GM12878 (cell line): Measurements from ENCODE around the gene CORO2B. TPM values are rescaled to one million over a fixed set of nuclear protein-coding genes. Genes with fewer than 3 reads are reported as not detected.

Source experiments
- ATAC-seq: fragments of 200-7000 bp; cut with Tn5 transposase; 3 replicates; pipeline ENCODE4 v1.9.1; 2020; ENCODE audit warnings: mild to moderate bottlenecking, moderate library complexity
- BruUV-seq: library from RNA; stranded (reverse); fragments of 400-500 nt; replicated peaks from 2 replicates; lab custom pipeline; 2021; lab: Mats Ljungman, UMichigan
- CTCF ChIA-PET: fragments of 300-600 bp; sonication (Branson Sonifier 250); formaldehyde crosslinking; extraction: SDS; loops from one replicate; lab custom pipeline; 2021; ENCODE audit warnings: inconsistent platforms; lab: Yijun Ruan, JAX
- POLR2A ChIA-PET: fragments of 350-600 bp; formaldehyde crosslinking; extraction: SDS; loops from one replicate; lab custom pipeline; 2021; ENCODE audit warnings: inconsistent platforms; lab: Charles Lee
- RAD21 ChIA-PET: fragments of 300-600 bp; sonication (Branson Sonifier 250); formaldehyde crosslinking; loops from one replicate; lab custom pipeline; 2023; ENCODE audit warnings: antibody characterized with exemption; ENCODE audit not compliant: unreplicated experiment; lab: Charles Lee
- SMC1A ChIA-PET: fragments of 300-600 bp; sonication (Branson Sonifier 250); formaldehyde crosslinking; loops from one replicate; lab custom pipeline; 2023; ENCODE audit not compliant: unreplicated experiment, uncharacterized antibody; lab: Charles Lee
- DNase-seq: peaks from one replicate; pipeline ENCODE4 v3.0.0-alpha.2; 2011; ENCODE audit warnings: low read depth, low spot score
- FAIRE-seq: peaks from 3 replicates; lab custom pipeline; 2011; peaks lifted over from hg19 to GRCh38; lab: Jason Lieb, UNC
- H2AFZ ChIP-seq: 2 replicates; pipeline ENCODE4 v1.6.0; 2011; ENCODE audit warnings: low read depth, low read length, control low read depth; ENCODE audit not compliant: control insufficient read depth
- H3K27ac ChIP-seq: 2 replicates; pipeline ENCODE4 v1.5.1; 2011; ENCODE audit warnings: control low read depth; ENCODE audit not compliant: control insufficient read depth, insufficient read depth
- H3K27me3 ChIP-seq, 2 experiments: replicated peaks in 1 of 2; 2 replicates each; pipeline versions ENCODE4 v1.6.0 to v1.6.1; 2011; ENCODE audit warnings: low read length in 1 of 2; ENCODE audit not compliant: control insufficient read depth in 2 of 2, insufficient read depth in 2 of 2
- H3K36me3 ChIP-seq, 2 experiments: 2 replicates each; pipeline ENCODE4 v1.5.1; 2011; ENCODE audit warnings: low read length in 1 of 2; ENCODE audit not compliant: control insufficient read depth in 2 of 2, insufficient read depth in 2 of 2
- H3K4me1 ChIP-seq: 2 replicates; pipeline ENCODE4 v1.6.1; 2011; ENCODE audit warnings: mild to moderate bottlenecking, low read length, moderate library complexity, mixed read lengths; ENCODE audit not compliant: control insufficient read depth, insufficient read depth
- H3K4me2 ChIP-seq: 2 replicates; pipeline ENCODE4 v1.6.0; 2011; ENCODE audit warnings: control low read depth; ENCODE audit not compliant: control insufficient read depth, insufficient read depth
- H3K4me3 ChIP-seq: fragments of 200-600 bp; sonication (generic); 2 replicates; pipeline ENCODE4 v1.5.1; 2016
- H3K79me2 ChIP-seq: 2 replicates; pipeline ENCODE4 v1.6.0; 2011; ENCODE audit warnings: low read length; ENCODE audit not compliant: control insufficient read depth, insufficient read depth
- H3K9ac ChIP-seq: 2 replicates; pipeline ENCODE4 v1.8.0; 2011; ENCODE audit warnings: low read length, control low read depth, mixed read lengths; ENCODE audit not compliant: control insufficient read depth, insufficient read depth
- H3K9me3 ChIP-seq: replicated peaks from 3 replicates; pipeline ENCODE4 v1.5.1; 2011; ENCODE audit warnings: mild to moderate bottlenecking, low read length; ENCODE audit not compliant: control insufficient read depth, insufficient read depth
- H4K20me1 ChIP-seq: 2 replicates; pipeline ENCODE4 v1.6.0; 2011; ENCODE audit not compliant: control insufficient read depth, insufficient read depth
- ATF7 ChIP-seq: fragments of 450-650 bp; IDR thresholded peaks from 2 replicates; pipeline ENCODE4 v1.6.1; 2016; ENCODE audit warnings: low read depth, mild to moderate bottlenecking
- CUX1 ChIP-seq: IDR thresholded peaks from 2 replicates; pipeline ENCODE4 v1.6.1; 2012; ENCODE audit warnings: improper control_type of control experiment, low read depth, low read length; ENCODE audit not compliant: insufficient replicate concordance
- ELK1 ChIP-seq: IDR thresholded peaks from 2 replicates; pipeline ENCODE4 v1.6.1; 2012; ENCODE audit warnings: low read depth, low read length, improper control_type of control experiment
- FOS ChIP-seq: IDR thresholded peaks from 3 replicates; pipeline ENCODE4 v1.6.1; 2011; ENCODE audit warnings: borderline replicate concordance; ENCODE audit not compliant: insufficient read length; ENCODE audit errors: extremely low read depth
- HDGF ChIP-seq: fragments of 450-650 bp; IDR thresholded peaks from 2 replicates; pipeline ENCODE4 v1.6.1; 2016; ENCODE audit warnings: antibody characterized with exemption
- KAT2A ChIP-seq: conservative IDR thresholded peaks from 2 replicates; pipeline ENCODE4 v1.6.1; 2011; ENCODE audit warnings: low read depth, low read length; ENCODE audit not compliant: control insufficient read depth
- RELA ChIP-seq: fragments of 450-650 bp; IDR thresholded peaks from 2 replicates; pipeline ENCODE4 v1.8.0; 2014; ENCODE audit warnings: borderline replicate concordance; ENCODE audit not compliant: partially characterized antibody
- TBL1XR1 ChIP-seq: IDR thresholded peaks from 2 replicates; pipeline ENCODE4 v1.6.1; 2012; ENCODE audit warnings: low read depth, low read length, improper control_type of control experiment
- YY1 ChIP-seq: IDR thresholded peaks from 2 replicates; pipeline ENCODE4 v1.6.1; 2011; ENCODE audit warnings: low read depth, mild to moderate bottlenecking, low read length
- WGBS: methylation state at CpG from one replicate; pipeline ENCODE4 v1.1.6; 2016; ENCODE audit warnings: low lambda C conversion rate; ENCODE audit not compliant: insufficient replicate concordance, insufficient coverage; ENCODE audit errors: missing lambda C conversion rate; 5-methylcytosine and 5-hydroxymethylcytosine counted together
- in situ Hi-C: fragments of 300-500 bp; cut with MboI; formaldehyde crosslinking; loops from 9 replicates; pipeline ENCODE4 v1.14.3; 2018; ENCODE audit warnings: mixed read lengths
- intact Hi-C: fragments of 100-400 bp; cut with micrococcal nuclease; formaldehyde crosslinking; loops from one replicate; pipeline ENCODE4 v1.14.2; 2022; ENCODE audit not compliant: unreplicated experiment
- polyA plus RNA-seq, 11 experiments: library from polyadenylated mRNA; depleted of rRNA in 4 of 11; unstranded in 6 of 11; stranded (reverse) in 5 of 11; fragments of >200 nt; fragmentation: Nextera tagmentation in 4 of 11; fragmentation: Illumina TruSeq in 1 of 11; extraction: Ambion mirVana in 4 of 11; extraction: Trizol in 1 of 11; gene quantifications; 1 replicate in 1 of 11; 2 replicates in 10 of 11; pipeline versions ENCODE4 v1.2.1 to v1.2.3, GENCODE V29; 2011 to 2016; ENCODE audit warnings: inconsistent platforms in 2 of 11, missing spikeins in 2 of 11, low read depth in 1 of 11
- total RNA-seq, 4 experiments: library from RNA; depleted of rRNA in 3 of 4; stranded (reverse); fragments of >200 nt in 3 of 4; fragmentation: Illumina TruSeq in 1 of 4; extraction: Trizol in 1 of 4; gene quantifications; 2 replicates each; pipeline versions ENCODE4 v1.2.1 to v1.2.3, GENCODE V29; 2013 to 2021
- TF ChIP-seq, protein P1 (sequence below): fragments of 450-650 bp; IDR thresholded peaks from 2 replicates; pipeline ENCODE4 v1.6.1; 2017; ENCODE audit warnings: mild to moderate bottlenecking, low read depth, inconsistent platforms; ENCODE audit not compliant: poor library complexity, severe bottlenecking
- TF ChIP-seq, protein P2 (sequence below): fragments of 150-350 bp; IDR thresholded peaks from 2 replicates; pipeline ENCODE4 v1.6.1; 2016; ENCODE audit warnings: low read depth, low read length

CORO2B gene
- total and polyA plus RNA-seq, 10 of the 15 experiments (the other 5 are each of a cell fraction or from before 2014, with no cell fraction given): 0.05 to 0.73 (median 0.13) TPM; not detected in 4

DNA sequence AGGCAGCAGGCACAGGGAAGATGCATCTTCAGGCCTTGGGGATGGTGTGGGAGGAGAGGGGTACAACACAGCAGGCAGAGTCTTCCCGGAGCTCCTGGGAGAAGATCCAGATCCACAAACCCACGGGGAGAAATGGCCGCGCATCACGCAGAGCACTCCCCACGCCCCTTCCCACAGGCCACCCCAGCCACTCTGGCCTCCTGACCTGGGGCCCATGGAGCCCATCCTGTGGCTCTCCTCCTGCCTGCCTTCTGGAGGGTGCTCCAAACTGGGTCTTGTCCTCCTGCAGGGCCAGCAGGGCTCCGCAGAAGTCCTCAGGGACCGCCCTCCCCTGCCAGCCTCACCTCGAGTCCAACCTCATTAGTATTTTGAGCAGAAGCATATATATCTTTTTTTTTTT is 17.9 kb downstream of the CORO2B start (continued):
- TF ChIP-seq CUX1 (no peak), RELA (no peak), ATF7 (no peak), HDGF (no peak), FOS (no peak), TBL1XR1 (no peak)

GRCh38 chr15:68597581-68597980 is 18.8 kb downstream of the CORO2B start:
- Histone ChIP-seq H3K4me3 (no peak overlapping the region), H4K20me1 (no peaks in the 10 kb centered on the region), H3K79me2 (no peaks in the 10 kb centered on the region), H3K27ac (no peak overlapping the region), H2AFZ (no peak overlapping the region), H3K9ac (no peak overlapping the region), H3K4me1 (no peaks in the 10 kb centered on the region), H3K27me3 (peaks cover 3 to 6% of the 10 kb centered on the region in 2 experiments; a peak in 3 of 4 replicates), H3K9me3 (no peaks in the 10 kb centered on the region), H3K4me2 (no peak overlapping the region), H3K36me3 (no peaks in the 10 kb centered on the region)
- ChIA-PET RAD21 (no interaction called here), CTCF (interaction anchor here (1.5 kb wide), 1 partner anchor 47 kb away, joined by 4 read pairs; no protein-coding TSS in a partner anchor), SMC1A (interaction anchor here (1.1 kb wide), 1 partner anchor 120 kb away, joined by 4 read pairs; no protein-coding TSS in a partner anchor), POLR2A (no interaction called here)
- intact Hi-C loops (no loop called here), in situ Hi-C loops (no loop called here)
- DNase-seq: no peak
- WGBS: 5% methylated on average over 5 of the region's 5 CpGs
- FAIRE-seq: no peak
- ATAC-seq: no peak
- BruUV-seq: no TSS peak
- TF ChIP-seq, protein P1, sequence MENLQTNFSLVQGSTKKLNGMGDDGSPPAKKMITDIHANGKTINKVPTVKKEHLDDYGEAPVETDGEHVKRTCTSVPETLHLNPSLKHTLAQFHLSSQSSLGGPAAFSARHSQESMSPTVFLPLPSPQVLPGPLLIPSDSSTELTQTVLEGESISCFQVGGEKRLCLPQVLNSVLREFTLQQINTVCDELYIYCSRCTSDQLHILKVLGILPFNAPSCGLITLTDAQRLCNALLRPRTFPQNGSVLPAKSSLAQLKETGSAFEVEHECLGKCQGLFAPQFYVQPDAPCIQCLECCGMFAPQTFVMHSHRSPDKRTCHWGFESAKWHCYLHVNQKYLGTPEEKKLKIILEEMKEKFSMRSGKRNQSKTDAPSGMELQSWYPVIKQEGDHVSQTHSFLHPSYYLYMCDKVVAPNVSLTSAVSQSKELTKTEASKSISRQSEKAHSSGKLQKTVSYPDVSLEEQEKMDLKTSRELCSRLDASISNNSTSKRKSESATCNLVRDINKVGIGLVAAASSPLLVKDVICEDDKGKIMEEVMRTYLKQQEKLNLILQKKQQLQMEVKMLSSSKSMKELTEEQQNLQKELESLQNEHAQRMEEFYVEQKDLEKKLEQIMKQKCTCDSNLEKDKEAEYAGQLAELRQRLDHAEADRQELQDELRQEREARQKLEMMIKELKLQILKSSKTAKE: no peak
- TF ChIP-seq KAT2A (no peak), YY1 (no peak), ELK1 (no peak)
- TF ChIP-seq, protein P2, sequence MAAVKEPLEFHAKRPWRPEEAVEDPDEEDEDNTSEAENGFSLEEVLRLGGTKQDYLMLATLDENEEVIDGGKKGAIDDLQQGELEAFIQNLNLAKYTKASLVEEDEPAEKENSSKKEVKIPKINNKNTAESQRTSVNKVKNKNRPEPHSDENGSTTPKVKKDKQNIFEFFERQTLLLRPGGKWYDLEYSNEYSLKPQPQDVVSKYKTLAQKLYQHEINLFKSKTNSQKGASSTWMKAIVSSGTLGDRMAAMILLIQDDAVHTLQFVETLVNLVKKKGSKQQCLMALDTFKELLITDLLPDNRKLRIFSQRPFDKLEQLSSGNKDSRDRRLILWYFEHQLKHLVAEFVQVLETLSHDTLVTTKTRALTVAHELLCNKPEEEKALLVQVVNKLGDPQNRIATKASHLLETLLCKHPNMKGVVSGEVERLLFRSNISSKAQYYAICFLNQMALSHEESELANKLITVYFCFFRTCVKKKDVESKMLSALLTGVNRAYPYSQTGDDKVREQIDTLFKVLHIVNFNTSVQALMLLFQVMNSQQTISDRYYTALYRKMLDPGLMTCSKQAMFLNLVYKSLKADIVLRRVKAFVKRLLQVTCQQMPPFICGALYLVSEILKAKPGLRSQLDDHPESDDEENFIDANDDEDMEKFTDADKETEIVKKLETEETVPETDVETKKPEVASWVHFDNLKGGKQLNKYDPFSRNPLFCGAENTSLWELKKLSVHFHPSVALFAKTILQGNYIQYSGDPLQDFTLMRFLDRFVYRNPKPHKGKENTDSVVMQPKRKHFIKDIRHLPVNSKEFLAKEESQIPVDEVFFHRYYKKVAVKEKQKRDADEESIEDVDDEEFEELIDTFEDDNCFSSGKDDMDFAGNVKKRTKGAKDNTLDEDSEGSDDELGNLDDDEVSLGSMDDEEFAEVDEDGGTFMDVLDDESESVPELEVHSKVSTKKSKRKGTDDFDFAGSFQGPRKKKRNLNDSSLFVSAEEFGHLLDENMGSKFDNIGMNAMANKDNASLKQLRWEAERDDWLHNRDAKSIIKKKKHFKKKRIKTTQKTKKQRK: no peak
